HG02642 (cell line): Measurements from ENCODE around the gene FTCDNL1.

Experiments used
- ATAC-seq: cut with Tn5 transposase; IDR thresholded peaks from one replicate; pipeline ENCODE4 v1.9.1; 2021; ENCODE audit warnings: mild to moderate bottlenecking; ENCODE audit not compliant: unreplicated experiment, poor library complexity

FTCDNL1 gene

DNA sequence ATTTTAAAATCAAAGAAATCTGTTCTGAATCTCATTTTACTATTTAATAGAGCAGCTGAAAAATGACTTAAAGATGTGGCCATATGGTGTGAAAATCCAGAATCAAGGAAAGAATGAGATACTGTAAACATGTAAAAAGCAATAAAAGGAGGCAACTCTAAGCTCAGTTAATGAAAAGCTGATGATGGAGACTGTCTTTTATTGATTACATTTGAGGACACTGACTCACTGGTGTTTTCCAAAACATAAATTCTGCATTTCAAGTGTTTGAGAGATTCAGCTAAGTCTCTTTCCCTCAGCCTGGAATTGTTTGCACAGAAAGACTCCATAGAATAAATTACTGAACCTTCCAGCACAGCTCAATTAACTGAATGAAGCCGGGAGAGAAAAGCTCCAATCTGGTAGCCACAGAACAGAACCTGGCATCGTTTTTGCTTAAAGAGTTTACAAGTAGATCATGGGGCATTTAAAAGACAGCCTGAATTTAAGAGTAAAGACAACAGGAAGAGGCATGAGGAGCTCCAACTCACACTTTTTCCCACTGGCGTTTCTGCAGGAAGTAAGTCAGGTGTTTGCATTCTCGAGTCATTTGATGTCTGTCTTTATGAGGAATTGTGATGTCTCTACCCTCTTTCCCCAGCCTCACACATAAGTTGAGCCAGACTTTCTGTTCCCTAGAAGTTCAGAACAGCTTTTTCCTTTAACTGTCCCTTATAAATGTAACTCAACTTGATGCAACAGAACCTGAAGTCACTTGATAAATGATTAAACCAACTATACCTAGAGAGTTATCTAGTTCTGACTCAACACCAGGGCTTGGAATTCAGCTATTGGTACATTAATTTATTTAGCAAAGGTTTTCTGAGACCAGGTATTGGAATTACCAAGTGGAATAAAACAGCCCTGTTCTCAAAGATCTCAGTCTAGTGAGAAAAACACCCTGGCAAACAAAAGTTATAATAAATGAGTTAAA lies 53.3 kb downstream of the FTCDNL1 start:
- no peak for ATAC-seq

DNA sequence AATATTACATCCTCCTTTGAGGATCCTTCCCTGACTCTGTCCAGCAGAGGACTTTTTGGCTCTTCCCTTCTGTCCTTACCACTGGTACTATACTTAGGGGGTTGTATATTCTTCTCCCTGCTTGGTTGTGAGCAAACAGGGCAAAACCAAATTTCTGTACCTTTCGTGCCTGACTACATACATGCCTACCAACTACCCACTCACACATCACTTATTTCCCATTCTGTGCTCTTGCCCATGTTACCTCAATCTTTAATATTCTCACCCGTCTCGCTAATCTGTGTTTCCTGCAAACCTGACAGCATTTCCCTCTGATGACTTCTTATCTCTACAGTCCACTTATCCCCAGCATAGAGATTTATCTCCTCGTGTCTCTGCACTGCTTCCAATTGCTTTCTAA lies 58.6 kb downstream of the FTCDNL1 start:
- ATAC-seq, result no peak

DNA sequence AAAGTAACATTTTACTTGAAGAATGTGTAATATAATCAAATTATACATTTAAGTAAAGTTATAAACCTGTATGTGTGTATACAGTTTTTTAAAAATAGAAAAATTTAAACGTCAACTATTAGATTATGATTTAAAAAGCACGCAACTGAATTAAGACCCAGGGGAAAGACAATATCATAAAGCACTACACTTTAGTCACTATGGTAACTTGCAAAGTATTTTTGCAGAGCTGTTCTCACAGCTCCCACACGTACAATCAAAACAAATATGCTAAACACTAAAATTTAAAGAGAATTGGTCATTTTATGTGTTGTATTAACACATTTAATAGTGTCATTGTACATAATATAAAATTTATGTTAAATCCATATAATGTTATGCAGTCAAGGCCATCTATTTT lies 59.7 kb downstream of the FTCDNL1 start:
- no peak for ATAC-seq

DNA sequence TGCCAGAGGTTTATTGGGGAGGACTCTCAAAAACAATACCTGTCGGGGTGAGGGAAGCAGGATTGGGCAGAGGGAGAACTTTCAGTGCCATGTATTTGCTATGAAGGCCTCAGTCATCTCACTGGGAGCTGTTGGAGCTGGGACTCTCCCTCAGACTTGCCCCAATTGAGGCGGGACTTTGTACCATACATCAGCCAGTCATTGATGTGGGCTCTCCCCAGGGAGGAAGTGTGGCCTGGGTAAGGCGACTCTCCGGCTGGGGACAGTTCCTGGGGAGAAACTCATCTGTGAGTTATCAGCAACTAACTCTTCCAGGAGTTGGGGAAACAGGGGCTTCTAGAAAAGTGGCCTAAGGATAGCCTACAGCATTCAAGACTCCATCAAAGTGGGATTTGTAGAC lies 66.5 kb downstream of the FTCDNL1 start:
- no peak for ATAC-seq

DNA sequence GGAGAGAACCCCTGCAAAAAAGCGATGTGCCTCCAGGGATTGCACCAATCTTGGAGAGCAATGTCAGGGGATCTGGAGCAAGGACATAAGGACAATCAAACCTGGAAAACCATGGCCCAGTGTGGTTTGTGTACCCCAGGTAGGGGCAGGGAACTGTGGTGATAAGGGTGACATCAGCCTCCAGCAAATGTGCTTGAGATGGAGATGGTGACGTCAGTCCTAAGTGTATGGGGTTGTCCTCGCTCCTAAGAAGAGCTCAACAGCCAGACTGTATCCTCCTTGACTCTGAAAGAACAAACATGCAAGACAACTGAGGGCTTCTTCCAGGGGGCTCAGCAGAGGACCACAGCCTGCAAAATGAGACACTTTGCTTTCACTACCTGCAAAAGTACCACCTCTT lies 71.4 kb downstream of the FTCDNL1 start:
- ATAC-seq, result no peak

DNA sequence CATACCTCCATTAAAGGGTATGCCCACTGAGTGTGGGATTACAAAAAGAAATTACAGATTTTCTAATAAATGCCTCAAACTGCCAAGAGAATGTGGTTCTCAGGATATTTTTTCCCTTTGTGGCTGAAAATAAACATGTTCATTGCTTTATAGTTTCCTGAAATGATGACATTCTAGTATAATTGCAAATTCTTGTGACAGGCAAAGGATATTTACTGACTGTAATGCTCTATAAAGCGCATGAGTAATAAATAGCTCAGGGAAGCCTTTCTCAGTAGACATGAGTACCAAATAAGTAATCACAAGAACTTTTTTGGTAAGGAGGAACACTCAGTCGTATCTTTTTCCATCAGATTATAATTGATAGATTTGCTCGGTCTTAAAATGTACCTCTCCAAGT lies 72.3 kb downstream of the FTCDNL1 start:
- no peak for ATAC-seq

DNA sequence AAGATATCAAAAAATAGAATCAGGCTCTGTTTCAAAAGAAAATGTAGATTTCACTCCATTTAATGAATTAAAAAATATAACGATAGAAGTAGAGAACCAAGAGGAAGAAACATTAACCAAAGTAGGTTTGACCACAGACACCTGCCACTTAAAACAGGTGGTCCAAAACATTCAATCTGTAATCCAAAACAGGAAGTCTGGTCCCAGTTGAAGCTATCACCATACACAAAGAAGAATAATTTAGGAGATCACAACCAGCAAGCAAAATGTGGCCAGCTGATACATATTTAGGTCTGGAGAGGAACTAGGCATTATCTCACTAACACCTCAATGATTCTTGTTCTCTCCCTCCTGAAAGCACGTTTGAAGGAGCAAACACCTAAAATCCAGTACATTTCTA lies 73.1 kb downstream of the FTCDNL1 start:
- ATAC-seq, result no peak

DNA sequence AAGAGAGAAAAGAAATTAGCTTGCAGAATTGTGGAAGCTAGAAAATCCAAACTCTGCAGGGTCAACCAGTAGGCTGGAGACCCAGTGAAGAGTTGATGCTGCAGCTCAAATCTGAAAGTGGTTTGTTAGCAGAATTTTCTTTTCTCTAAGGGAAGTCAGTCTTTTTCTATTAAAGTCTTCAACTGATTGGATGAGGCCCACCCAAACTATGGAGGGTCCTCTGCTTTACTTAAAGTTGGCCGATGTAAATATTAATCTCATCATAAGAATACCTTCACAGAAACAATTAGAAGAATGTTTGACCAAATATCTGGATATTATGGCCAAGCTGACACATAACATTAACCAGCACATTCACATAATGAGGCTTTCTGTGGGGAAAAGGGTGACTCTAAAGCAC lies 73.7 kb downstream of the FTCDNL1 start:
- ATAC-seq, result no peak

DNA sequence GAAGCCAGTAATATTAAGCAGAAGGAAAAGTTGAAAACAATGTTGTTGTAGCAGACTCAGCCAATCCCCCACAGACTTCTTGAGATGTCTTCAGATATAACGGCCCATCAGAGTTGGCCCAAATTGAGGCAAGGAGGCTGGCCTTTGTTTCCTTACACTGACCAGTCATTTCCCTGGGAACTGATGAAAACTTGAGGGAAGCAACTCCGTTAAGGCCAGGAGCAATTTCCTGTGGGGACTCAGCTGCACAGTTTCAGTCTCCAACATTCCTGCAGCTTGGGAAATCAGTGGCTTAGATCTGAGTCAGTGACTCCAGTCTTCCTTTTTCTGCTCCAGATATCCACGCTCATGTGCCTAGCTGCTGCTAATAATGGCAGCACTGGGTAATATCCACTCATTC lies 75.7 kb downstream of the FTCDNL1 start:
- ATAC-seq, result no peak

DNA sequence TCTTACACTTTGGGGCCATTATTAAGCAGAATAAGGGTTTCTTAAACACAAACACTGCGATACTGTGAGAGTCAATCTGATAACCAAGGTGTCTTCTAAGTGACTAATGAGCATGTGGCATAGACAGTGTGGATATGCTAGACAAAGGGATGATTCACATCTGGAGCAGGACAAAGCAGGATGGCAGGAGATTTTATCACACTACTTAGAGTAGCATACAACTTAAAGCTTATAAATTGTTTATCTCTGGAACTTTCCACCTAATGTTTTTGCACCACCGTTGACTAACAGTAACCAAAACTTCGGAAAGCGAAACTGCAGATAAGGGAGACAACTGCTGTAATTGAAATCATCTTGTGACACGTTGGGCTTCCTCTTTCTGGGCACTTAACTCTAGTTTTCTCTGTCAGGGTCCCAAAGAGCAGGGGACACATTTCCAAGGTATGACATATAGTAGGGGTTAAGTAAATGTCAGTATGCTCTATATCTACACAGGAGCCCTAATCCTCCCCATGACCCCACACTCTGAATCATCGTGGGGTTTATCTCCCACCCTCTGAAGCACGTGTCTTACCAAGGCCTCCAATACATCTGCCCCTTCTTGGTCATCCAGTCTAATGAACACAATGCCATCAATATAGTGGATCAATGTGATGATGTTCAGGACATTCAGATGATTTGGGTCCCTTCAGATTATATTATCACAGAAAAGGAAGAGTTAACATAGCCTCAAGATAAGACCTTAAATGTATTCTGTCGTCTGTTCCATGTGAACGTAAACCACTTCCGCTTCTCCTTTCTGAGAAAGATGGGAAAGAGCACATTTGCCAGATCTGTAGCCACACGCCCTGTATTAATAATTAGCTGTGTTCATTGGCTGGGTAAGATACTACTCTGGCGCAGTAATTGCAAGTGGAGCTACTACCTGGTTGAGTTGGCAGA lies 78.7 kb downstream of the FTCDNL1 start:
- no peak for ATAC-seq

DNA sequence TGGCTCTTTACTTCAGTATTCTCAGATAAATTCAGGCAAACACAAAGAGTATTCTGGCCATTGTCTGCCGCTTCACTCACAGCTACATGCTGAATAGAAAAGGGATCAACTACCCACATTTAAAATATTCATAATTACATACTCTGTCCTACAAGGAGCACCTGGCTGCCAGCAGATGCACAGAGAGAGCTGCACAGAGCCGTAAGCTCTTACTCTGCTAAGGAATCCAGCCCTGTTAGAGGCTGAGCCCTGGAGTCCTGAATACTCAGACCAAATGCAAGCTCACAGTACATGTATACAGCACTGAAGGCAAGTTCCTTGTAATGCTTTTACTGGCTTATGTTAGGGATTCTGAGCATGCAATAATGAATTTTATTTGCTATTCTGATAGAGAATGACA lies 80.3 kb downstream of the FTCDNL1 start:
- ATAC-seq, result no peak

DNA sequence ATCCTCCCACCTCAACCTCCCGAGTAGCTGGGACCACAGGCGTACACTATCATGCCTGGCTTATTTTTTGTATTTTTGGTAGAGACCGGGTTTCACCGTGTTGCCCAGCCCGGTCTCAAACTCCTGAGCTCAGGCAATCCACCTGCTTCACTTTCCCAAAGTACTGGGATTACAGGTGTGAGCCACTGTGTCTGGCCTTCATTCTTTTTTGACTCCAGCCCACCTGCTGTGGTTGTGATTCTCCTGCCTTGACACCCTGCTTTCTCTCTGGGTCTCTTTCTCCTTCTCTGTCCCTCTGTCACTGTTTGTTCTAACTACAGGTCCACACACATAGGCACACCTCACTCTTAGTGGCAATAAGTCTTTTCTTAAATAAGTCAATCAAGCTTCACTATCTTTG lies 85.3 kb downstream of the FTCDNL1 start:
- ATAC-seq, result no peak

DNA sequence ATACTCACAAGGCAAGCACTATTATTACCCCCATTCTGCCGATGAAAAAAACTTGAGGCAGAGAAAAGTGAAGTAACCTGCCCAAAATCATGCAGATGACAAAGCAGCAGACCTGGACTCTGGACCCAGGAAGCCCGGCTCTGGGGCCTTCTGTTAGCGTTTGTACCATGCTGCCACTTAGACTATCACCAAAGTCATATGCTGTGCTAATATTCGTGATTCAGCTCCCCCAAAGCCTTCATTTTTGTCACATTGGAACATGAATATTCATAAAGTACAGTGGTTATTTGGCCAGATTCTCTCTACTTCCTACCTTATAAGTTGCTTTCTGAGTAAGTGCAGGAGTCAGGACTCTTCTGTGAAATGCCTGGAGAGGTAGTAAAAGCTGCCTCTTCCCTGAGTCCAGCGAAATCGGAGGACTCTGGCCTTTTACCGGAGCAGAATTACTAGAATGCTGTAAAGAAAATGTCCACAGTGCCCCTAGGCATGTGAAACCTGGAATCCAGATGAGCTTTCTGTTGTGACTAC lies 86.7 kb downstream of the FTCDNL1 start:
- no peak for ATAC-seq

DNA sequence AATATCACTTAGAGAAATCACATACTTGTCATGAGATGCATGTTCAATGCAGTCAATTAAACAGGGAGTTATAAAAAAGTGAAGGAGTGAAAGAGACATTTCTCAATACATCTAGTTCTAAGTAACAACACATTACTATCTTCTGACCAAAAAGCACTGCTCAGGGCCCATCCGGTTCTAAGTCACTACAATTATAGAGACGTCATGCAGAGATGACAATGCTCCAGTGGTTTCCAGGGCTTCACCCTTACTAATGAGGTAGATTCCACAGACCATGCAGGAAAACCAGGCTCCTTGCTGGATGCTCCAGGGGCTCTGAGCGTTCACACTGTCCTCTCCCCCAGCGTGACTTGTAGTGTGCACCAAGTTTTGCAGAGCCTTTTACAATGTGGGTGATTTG lies 88.0 kb downstream of the FTCDNL1 start:
- no peak for ATAC-seq

DNA sequence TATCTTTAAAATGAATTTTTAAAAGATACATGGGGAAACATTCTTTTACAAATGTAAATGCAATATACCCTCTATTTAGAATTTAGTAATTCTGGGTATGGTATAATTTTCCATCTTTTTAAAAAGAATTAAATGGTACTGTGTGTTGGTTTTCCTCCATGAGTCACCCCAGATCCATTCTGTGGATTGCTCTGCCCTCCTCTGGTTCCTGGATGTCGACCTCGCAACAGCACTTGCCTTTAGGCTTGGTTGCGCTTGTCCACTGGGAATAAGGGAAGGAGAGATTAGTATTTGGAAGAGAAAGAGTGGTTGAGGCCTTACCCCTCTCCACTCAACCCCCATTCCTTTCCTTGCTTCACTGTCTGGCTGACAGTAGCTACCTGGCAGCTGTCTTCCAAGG lies 90.4 kb downstream of the FTCDNL1 start:
- ATAC-seq, result no peak

DNA sequence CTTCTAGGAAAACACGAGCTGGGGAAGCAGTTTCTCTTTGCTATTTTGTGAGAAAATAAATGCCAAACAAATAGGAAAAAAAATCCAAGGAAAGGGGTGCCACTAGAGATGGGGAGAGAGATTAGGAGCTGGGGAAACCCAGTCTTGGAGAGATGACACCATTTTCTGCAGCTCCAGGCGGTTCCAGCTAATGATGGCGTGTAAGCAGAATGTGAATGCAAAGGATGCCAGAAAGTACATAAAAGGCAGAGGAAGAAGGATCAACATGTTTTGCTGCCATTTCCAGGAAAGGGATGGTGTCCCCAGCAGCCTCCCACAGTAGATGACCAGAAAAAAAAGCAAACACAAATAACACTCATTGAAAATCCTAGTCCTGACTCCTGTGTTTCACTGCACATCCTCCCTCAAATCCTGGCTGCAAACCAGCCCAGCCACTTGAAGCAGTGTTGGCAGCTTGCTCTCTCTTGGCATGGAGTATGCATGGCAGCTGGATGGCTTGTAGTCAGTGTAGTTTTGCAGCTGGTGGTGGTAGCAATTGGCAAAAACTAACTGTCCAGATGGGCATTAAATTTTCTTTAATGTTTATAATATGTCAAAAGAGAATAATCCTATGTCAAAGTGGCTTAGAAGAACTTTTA lies 93.6 kb downstream of the FTCDNL1 start:
- ATAC-seq, result no peak

DNA sequence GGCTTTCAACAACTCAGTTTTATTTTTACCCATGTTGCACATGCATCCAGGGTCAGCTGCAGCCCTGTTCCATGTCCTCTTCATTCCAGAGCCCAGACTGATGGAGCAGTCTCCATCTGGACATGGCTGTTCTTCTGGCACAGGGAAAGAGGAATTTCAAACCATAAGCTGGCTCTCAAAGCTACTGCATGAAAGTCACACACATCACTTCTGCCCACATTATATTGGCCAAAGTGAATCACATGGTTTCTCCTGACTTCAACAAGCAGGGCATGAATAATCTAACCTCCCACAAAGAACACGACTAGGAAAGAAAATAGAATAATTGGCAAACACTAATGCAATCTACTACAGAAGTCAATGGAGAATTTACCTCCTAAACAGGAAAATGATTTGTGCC lies 94.2 kb downstream of the FTCDNL1 start:
- no peak for ATAC-seq

DNA sequence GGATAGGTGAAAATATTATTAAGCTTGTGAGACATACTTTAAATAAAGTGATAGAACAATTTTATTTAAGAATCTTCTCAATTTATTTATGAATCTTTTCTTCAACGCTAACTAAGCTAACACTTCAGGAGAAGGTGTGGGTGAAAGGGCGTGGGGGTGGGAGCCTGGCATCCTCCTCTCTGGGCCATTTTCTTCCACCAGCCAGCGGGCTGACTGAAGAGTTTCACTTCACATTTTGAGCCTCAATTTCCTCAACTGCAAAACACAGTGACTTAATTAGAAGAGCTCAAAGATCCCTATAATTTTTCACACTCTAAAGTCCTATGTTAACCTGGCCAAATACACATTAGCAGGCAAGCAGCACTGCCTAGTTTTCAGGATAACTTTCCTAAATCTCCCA lies 94.8 kb downstream of the FTCDNL1 start:
- ATAC-seq, result no peak

DNA sequence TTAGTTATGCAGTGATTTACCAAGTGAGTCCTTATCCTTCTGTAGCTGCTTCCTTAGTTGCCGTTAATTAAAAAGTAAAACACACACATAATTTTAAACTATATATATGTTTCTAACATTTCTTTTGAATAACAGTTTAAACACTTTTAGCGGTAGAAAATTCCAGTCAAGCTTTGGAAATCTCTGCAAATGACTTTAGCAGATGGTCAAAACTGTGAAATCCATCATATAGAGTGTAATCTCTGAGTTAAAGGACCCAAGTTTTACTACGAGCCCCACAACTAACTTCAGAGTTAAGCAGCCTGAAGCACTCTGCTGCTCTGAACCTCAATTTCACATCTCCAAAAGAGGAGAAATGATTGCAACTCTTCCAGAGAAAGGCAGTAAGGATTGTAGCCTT lies 96.2 kb downstream of the FTCDNL1 start:
- ATAC-seq, result no peak

DNA sequence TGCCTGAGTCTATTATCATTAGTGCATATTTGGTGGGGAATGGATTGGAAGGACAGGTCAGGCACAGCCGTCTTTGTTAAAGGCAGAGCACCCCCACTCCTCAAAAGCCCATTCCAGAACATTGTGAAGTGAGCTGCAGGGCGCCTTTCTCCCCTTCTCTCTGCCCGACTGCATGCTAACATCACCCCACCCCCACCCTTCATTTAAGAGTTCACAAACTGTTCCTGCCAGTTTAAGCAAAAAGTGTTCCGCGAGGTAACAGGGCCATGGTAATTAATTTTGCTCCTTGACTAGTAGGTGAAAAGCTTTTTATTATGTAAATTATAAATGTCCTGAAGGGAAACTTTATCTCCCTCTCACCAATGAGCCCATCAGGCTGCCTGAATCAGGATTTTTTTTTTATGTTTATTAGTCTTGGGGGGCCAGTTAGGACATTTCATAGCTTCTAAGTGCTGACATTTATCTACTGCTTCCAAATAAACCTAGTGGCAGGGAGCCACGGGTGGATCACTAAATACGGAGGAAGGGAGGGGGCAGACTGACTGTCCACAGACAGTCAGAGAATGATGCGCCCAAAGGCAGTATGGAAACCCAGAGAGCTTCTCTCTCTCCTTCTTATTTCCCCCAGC lies 99.4 kb downstream of the FTCDNL1 start:
- ATAC-seq, result no peak
